Measurements from ENCODE around the gene SLC12A4. TPM values are rescaled to one million over a fixed set of nuclear protein-coding genes. Genes with fewer than 3 reads are reported as not detected.
A peak's percentile ranks its signal among the peaks of the same experiment; 100 is the strongest.

SLC12A4 gene
- total RNA-seq, 4 donors from 2014 or later, result 18.1 to 46.4 (median 25.4) TPM

DNA sequence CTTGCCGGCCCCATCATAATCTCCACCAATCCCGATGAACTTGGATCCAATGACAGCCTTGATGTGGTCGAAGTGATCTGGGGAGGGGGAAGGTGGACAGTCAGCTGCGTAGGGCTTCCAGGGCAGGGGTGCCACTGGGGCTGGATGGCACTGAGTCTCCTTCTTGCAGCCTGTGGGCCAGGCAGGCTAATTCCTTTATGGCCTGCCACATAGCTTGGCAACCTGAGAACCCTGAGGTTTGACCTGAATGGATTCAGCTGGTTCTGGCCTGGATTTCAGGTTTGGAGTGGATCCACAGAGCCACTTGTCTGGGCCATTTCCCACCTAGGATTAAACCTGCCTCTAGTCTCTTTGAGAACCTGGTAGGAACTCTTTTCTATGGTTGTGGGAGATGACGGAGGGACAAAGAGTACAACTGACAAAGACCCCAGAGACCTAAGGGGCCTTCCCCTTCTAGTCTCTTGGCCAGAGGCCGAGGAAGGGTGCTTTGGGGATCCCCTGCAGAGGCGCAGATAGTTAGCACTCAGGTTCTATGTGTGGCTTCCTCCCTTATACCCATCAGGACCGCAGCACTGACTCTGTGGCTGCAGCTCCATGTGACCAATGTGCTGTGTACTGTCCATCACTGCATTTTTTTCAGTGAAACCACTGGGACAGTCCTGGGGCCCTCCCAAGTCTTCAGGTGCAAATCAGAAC lies 21.0 kb upstream of the SLC12A4 start:
- Histone ChIP-seq H3K27me3 (no peaks in the 10 kb centered on the region), H3K4me3 (no peak overlapping the region), H3K9me3 (no peaks in the 10 kb centered on the region), H3K4me1 (peaks cover 5 to 25% (median 8%) of the 10 kb centered on the region in 4 donors), H3K27ac (no peak overlapping the region), H3K36me3 (no peaks in the 10 kb centered on the region)
- in situ Hi-C loops (cut with MboI; ENCODE audit: low pct_ligation_motif_present in 1 of 4, low pct_unique_long_range_greater_than_20kb in 1 of 4, low sequenced_read_pairs in 3 of 4) (loop anchor here in 1 of 4 donors (10.0 kb wide), 1 partner anchor 55 kb away; no protein-coding TSS in a partner anchor), intact Hi-C loops (cut with DNase I; ENCODE audit: low total_unique reads) (loop anchor here (5.0 kb wide), 1 partner anchor 238 kb away; no protein-coding TSS in a partner anchor)
- no peak for TF ChIP-seq POLR2AphosphoS5 (IDR thresholded peaks at IDR 0.05)
- TF ChIP-seq POLR2A (IDR thresholded peaks at IDR 0.05), result no peak
- TF ChIP-seq, protein P1, sequence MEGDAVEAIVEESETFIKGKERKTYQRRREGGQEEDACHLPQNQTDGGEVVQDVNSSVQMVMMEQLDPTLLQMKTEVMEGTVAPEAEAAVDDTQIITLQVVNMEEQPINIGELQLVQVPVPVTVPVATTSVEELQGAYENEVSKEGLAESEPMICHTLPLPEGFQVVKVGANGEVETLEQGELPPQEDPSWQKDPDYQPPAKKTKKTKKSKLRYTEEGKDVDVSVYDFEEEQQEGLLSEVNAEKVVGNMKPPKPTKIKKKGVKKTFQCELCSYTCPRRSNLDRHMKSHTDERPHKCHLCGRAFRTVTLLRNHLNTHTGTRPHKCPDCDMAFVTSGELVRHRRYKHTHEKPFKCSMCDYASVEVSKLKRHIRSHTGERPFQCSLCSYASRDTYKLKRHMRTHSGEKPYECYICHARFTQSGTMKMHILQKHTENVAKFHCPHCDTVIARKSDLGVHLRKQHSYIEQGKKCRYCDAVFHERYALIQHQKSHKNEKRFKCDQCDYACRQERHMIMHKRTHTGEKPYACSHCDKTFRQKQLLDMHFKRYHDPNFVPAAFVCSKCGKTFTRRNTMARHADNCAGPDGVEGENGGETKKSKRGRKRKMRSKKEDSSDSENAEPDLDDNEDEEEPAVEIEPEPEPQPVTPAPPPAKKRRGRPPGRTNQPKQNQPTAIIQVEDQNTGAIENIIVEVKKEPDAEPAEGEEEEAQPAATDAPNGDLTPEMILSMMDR (IDR thresholded peaks at IDR 0.05), result no peak
- no peak for TF ChIP-seq EP300 (IDR thresholded peaks at IDR 0.05; ENCODE audit: low read depth)
- DNase-seq, result no peak
- WGBS, 2 donors (ENCODE audit: low coverage in 1 of 2), result 82 to 90% methylated on average over 2 to 8 of the region's 8 CpGs

DNA sequence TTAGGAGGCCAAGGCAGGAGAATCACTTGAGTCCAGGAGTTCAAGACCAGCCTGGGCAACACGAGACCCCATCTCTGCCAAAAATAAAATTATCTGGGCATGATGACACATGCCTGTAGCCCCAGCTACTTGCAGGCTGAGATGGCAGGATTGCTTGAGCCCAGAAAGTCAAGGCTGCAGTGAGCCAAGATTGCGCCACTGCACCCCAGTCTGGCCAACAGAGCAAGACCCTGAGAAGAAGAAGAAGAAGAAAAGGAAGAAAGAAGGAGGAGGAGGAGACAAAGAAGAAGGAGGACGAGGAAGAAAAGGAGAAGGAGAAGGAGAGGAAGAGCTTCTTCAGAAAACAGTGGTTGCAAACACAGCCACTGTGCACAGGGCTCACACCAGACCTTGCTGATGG lies 20.2 kb upstream of the SLC12A4 start:
- H3K4me3 ChIP-seq, result no peak overlapping the region
- no peaks in the 10 kb centered on the region for H3K9me3 ChIP-seq
- WGBS, 2 donors (ENCODE audit: low coverage in 1 of 2), result 87 to 95% methylated on average over 3 of the region's 3 CpGs
- intact Hi-C loops (cut with DNase I; ENCODE audit: low total_unique reads) (loop anchor here (5.0 kb wide), 1 partner anchor 239 kb away; no protein-coding TSS in a partner anchor), in situ Hi-C loops (cut with MboI; ENCODE audit: low pct_ligation_motif_present in 1 of 4, low pct_unique_long_range_greater_than_20kb in 1 of 4, low sequenced_read_pairs in 3 of 4) (no loop called here)
- H3K36me3 ChIP-seq, result no peaks in the 10 kb centered on the region
- H3K27me3 ChIP-seq, result no peaks in the 10 kb centered on the region
- no peak for TF ChIP-seq POLR2AphosphoS5 (IDR thresholded peaks at IDR 0.05)
- TF ChIP-seq, protein P1 (IDR thresholded peaks at IDR 0.05), result no peak
- TF ChIP-seq POLR2A (IDR thresholded peaks at IDR 0.05), result no peak
- no peak for TF ChIP-seq EP300 (IDR thresholded peaks at IDR 0.05; ENCODE audit: low read depth)
- DNase-seq, result no peak
- no peak overlapping the region for H3K27ac ChIP-seq
- H3K4me1 ChIP-seq, result peaks cover 3 to 29% (median 6%) of the 10 kb centered on the region in 4 donors

DNA sequence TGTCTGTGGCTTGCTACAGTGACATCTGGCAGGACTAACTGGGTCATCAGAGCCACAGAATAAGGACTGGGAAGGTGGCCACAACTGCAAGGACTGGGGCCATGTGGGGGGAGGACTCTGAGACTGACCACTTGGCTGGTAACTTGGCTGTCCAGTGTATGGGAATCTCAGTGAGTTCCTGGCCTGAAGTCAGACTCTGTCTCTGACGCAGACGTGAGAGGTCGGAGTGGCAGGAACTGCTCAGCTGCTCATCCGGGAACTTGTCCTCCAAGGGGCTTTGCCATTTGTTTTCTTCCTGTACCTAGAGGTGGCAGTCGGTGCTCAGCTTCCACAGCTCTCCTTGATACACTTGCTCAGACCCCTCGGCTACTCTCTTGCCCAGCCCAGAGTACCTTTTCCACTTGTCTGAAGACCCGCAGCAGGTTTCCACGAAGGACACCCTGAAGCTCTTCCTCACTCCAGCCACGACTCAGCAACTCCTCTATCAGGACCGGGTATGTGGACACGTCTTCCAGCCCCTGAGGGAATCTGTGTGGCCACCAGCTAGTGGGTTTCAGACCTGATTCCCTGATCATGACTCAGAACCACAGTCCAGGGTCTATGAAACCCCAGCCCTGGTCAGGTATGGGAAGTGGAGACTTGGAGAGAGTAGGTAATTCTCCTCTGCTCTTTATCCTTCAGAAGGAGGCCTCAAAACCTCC lies 19.2 kb upstream of the SLC12A4 start:
- no peak for TF ChIP-seq POLR2AphosphoS5 (IDR thresholded peaks at IDR 0.05)
- TF ChIP-seq, protein P1 (IDR thresholded peaks at IDR 0.05), result no peak
- peak overlapping the region in 1 of 4 donors; percentile 9 for H3K27ac ChIP-seq
- H3K27me3 ChIP-seq, result no peaks in the 10 kb centered on the region
- H3K4me1 ChIP-seq, result peaks cover 0 to 20% (median 0%) of the 10 kb centered on the region in 4 donors
- no peaks in the 10 kb centered on the region for H3K36me3 ChIP-seq
- H3K9me3 ChIP-seq, result no peaks in the 10 kb centered on the region
- WGBS, 2 donors (ENCODE audit: low coverage in 1 of 2), result 74 to 80% methylated on average over 2 to 11 of the region's 11 CpGs
- no peak overlapping the region for H3K4me3 ChIP-seq
- in situ Hi-C loops (cut with MboI; ENCODE audit: low pct_ligation_motif_present in 1 of 4, low pct_unique_long_range_greater_than_20kb in 1 of 4, low sequenced_read_pairs in 3 of 4) (no loop called here), intact Hi-C loops (cut with DNase I; ENCODE audit: low total_unique reads) (loop anchor here (5.0 kb wide), 1 partner anchor 240 kb away; no protein-coding TSS in a partner anchor)
- DNase-seq, result no peak

DNA sequence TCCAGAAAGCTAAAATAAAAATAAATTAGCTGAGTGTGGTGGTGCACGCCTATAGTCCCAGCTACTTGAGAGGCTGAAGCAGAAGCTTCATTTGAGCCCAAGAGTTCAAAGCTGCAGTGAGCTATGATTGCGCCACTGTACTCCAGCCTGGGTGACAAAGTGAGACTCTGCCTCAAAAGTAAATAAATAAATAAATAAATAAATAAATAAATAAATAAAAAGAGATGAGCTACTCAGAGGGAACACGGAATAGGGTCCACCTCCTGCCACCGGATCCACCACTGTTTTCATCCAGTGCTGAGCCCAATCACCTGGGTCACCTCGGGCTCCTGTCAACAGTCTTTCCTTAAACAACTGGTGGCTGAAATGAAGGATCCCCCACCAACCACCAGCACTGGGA lies 18.5 kb upstream of the SLC12A4 start:
- no peak for TF ChIP-seq POLR2A (IDR thresholded peaks at IDR 0.05)
- TF ChIP-seq EP300 (IDR thresholded peaks at IDR 0.05; ENCODE audit: low read depth), result no peak
- TF ChIP-seq, protein P1 (IDR thresholded peaks at IDR 0.05), result no peak
- no peak for TF ChIP-seq POLR2AphosphoS5 (IDR thresholded peaks at IDR 0.05)
- 76 to 88% methylated on average over 5 of the region's 5 CpGs for WGBS, 2 donors (ENCODE audit: low coverage in 1 of 2)
- intact Hi-C loops (cut with DNase I; ENCODE audit: low total_unique reads) (loop anchor here (5.0 kb wide), 1 partner anchor 240 kb away; no protein-coding TSS in a partner anchor), in situ Hi-C loops (cut with MboI; ENCODE audit: low pct_ligation_motif_present in 1 of 4, low pct_unique_long_range_greater_than_20kb in 1 of 4, low sequenced_read_pairs in 3 of 4) (no loop called here)
- Histone ChIP-seq H3K4me1 (peaks cover 0 to 20% (median 0%) of the 10 kb centered on the region in 4 donors), H3K4me3 (no peak overlapping the region), H3K9me3 (no peaks in the 10 kb centered on the region), H3K27me3 (no peaks in the 10 kb centered on the region), H3K36me3 (no peaks in the 10 kb centered on the region), H3K27ac (no peak overlapping the region)
- no peak for DNase-seq

All from transverse colon (tissue), 4 donors.